Testis (tissue), 5 donors: ENCODE measurements around the gene KCNK18. TPM values are rescaled to one million over a fixed set of nuclear protein-coding genes. Genes with fewer than 3 reads are reported as not detected.

Source experiments
- DNase-seq: peaks from one replicate; pipeline ENCODE4 v3.0.0-alpha.2; 2019
- H3K27ac ChIP-seq, 2 donors: fragments of 200-600 bp; sonication (generic); one replicate each; pipeline ENCODE4 v1.5.1; 2019
- H3K27me3 ChIP-seq: fragments of 200-600 bp; sonication (generic); one replicate; pipeline ENCODE4 v1.5.1; 2019
- H3K36me3 ChIP-seq: fragments of 200-600 bp; sonication (generic); one replicate; pipeline ENCODE4 v1.5.1; 2017; ENCODE audit warnings: low read depth; ENCODE audit errors: missing control alignments
- H3K4me1 ChIP-seq: fragments of 200-600 bp; sonication (generic); one replicate; pipeline ENCODE4 v1.5.1; 2019
- H3K4me3 ChIP-seq, 2 donors: fragments of 200-600 bp; sonication (generic); one replicate each; pipeline ENCODE4 v1.5.1; 2017 to 2019
- H3K9me3 ChIP-seq: fragments of 200-600 bp; sonication (generic); one replicate; pipeline ENCODE4 v1.5.1; 2017
- POLR2A ChIP-seq: fragments of 450-650 bp; IDR thresholded peaks from one replicate; pipeline ENCODE4 v1.6.1; 2017; ENCODE audit warnings: antibody characterized with exemption, mild to moderate bottlenecking, moderate library complexity
- whole genome bisulfite sequencing, 2 donors: methylation state at CpG; one replicate each; pipeline ENCODE4 v1.1.5; 2018; 5-methylcytosine and 5-hydroxymethylcytosine counted together
- intact Hi-C: fragments of 100-400 bp; cut with DNase I; formaldehyde crosslinking; loops from one replicate; pipeline ENCODE4 v1.15.1; 2023; ENCODE audit warnings: low total_unique reads
- long read RNA-seq, 2 donors: transcript quantifications; one replicate each; lab custom pipeline, GENCODE V29; 2026
- polyA plus RNA-seq: library from polyadenylated mRNA; stranded (reverse); fragments of 350-450 nt; fragmentation: Illumina TruSeq; extraction: RNeasy Lipid Tissue Mini Kit (QIAGEN cat#74804); gene quantifications from one replicate; pipeline ENCODE4 v1.2.3, GENCODE V29; 2014; ENCODE audit warnings: low read depth, low replicate concordance; ENCODE audit not compliant: insufficient read depth
- total RNA-seq, 2 donors: library from RNA; depleted of rRNA; stranded (reverse); fragments of >200 nt; gene quantifications; one replicate each; pipeline ENCODE4 v1.2.3, GENCODE V29; 2016
- TF ChIP-seq, protein P1 (sequence below), 3 experiments: fragments of 450-650 bp in 2 of 3; fragments of 200-600 bp in 1 of 3; sonication (generic) in 1 of 3; IDR thresholded peaks; one replicate each; pipeline ENCODE4 v1.5.1; 2016 to 2019; ENCODE audit warnings: antibody characterized with exemption in 3 of 3, mild to moderate bottlenecking in 2 of 3, moderate library complexity in 1 of 3

Gene KCNK18
- total RNA-seq, result not detected
- 0.66 TPM for polyA plus RNA-seq
- long read RNA-seq, donor 1, result 0 reads
- long read RNA-seq, donor 2, result 0 reads

DNA sequence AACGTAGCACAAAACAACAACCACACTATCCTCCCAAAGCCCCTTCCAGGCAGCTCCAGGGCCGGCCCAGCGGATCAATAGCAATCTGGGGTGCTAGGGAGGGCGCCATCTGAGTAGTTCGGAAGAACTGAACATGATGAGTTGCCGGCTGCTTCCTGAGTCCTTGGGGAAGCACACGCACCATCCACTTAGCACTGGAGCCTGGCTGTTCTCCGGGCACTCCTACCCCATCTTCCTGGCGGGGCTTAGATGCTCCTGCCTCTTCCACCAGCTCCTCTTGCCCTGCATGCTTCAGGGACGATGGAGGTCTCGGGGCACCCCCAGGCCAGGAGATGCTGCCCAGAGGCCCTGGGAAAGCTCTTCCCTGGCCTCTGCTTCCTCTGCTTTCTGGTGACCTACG, at the start of gene KCNK18:
Gene KCNK18 (plus strand): TSS at position 301 of the 400 bp plus-strand sequence. CDS start 0 bp downstream, at position 301.
- no peak for DNase-seq
- H3K9me3 ChIP-seq, result no peaks in the 10 kb centered on the region
- no peak within 1 kb of the TSS for H3K27ac ChIP-seq
- no peak within 1 kb of the TSS for H3K4me3 ChIP-seq
- H3K4me1 ChIP-seq, result no peaks in the 10 kb centered on the region
- no peak for TF ChIP-seq POLR2A
- TF ChIP-seq, protein P1, sequence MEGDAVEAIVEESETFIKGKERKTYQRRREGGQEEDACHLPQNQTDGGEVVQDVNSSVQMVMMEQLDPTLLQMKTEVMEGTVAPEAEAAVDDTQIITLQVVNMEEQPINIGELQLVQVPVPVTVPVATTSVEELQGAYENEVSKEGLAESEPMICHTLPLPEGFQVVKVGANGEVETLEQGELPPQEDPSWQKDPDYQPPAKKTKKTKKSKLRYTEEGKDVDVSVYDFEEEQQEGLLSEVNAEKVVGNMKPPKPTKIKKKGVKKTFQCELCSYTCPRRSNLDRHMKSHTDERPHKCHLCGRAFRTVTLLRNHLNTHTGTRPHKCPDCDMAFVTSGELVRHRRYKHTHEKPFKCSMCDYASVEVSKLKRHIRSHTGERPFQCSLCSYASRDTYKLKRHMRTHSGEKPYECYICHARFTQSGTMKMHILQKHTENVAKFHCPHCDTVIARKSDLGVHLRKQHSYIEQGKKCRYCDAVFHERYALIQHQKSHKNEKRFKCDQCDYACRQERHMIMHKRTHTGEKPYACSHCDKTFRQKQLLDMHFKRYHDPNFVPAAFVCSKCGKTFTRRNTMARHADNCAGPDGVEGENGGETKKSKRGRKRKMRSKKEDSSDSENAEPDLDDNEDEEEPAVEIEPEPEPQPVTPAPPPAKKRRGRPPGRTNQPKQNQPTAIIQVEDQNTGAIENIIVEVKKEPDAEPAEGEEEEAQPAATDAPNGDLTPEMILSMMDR (IDR thresholded peaks at IDR 0.05), result no peak
- no peaks in the 10 kb centered on the region for H3K36me3 ChIP-seq
- H3K27me3 ChIP-seq, result no peaks in the 10 kb centered on the region
- intact Hi-C loops, result no loop called here
- WGBS, 2 donors, result 86 to 89% methylated on average over 2 to 12 of the region's 12 CpGs

DNA sequence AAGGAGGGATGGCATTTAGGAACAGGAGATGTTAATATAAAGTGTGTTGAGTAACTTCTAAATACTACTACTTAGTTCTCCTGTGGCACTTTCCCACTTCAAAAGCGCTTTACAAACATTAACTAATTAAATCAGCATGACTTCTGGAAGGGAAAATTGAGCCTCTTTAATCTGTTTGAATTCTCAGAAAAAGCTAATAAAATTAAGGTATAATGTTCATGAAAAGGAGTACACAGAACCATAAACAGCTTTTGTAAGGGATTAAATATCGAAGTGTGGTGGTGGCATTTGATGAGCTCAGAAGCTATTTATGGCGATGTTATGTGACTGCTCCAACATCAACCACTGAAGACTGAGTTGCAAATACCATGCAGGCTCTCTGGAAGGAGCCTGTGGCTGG, 49.0 kb upstream of the KCNK18 start:
- Histone ChIP-seq H3K4me1 (no peaks in the 10 kb centered on the region), H3K36me3 (no peaks in the 10 kb centered on the region), H3K27ac (no peak overlapping the region), H3K27me3 (no peaks in the 10 kb centered on the region), H3K9me3 (no peaks in the 10 kb centered on the region), H3K4me3 (no peak overlapping the region)
- intact Hi-C loops, result no loop called here
- WGBS, 2 donors, result 81 to 93% methylated on average over 3 of the region's 3 CpGs
- no peak for DNase-seq
- TF ChIP-seq, protein P1 (IDR thresholded peaks at IDR 0.05), result no peak
- no peak for TF ChIP-seq POLR2A

DNA sequence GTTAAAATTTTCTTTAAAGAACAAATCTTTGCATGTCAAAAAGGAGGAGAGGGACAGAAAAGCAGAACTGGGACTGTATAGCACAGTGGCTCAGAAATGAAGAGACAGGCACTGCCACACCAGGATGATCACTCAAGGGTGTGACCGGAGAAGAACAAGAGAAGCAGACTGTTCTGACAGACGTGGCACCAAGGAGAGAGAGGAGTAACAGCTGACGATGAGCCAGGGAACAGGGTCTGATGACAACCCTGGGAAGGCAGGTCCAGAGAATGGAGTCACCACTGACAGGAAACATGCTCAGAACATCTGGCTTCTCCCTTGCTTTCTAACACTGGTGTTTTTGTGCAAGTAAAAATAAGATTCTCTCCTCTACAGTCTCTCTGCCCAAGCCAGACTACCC, 44.6 kb upstream of the KCNK18 start:
- Histone ChIP-seq H3K27ac (no peak overlapping the region), H3K9me3 (no peaks in the 10 kb centered on the region), H3K4me3 (no peak overlapping the region), H3K36me3 (no peaks in the 10 kb centered on the region), H3K27me3 (no peaks in the 10 kb centered on the region), H3K4me1 (no peaks in the 10 kb centered on the region)
- intact Hi-C loops, result no loop called here
- no peak for TF ChIP-seq POLR2A
- TF ChIP-seq, protein P1 (IDR thresholded peaks at IDR 0.05), result no peak
- no peak for DNase-seq
- WGBS, 2 donors, result 38 to 46% methylated on average over 3 of the region's 3 CpGs

DNA sequence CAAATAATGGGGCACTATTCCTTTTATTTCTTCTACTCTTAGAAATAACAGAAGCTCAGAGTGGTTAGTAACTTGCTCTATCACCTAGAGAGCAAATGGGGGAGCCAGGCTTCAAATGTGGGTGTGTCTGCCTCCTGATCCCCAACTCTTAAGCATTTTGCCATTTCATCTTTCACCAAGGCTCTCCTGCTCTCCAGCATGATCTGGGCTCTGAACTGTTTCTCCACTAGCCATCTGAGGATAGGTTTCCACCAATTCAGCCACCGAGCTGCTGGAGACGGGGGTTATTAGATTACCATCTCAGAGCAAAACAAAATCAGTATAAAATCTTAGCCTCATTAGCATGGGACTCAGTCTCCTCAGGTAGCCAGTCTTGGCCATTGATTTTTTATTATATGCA, 39.0 kb upstream of the KCNK18 start:
- intact Hi-C loops, result no loop called here
- H3K4me3 ChIP-seq, result no peak overlapping the region
- peaks cover 3% of the 10 kb centered on the region for H3K27me3 ChIP-seq
- WGBS, 2 donors, result 30% methylated on average over 2 of the region's 2 CpGs
- no peak for TF ChIP-seq POLR2A
- TF ChIP-seq, protein P1 (IDR thresholded peaks at IDR 0.05), result no peak
- H3K27ac ChIP-seq, result no peak overlapping the region
- peaks cover 4% of the 10 kb centered on the region for H3K4me1 ChIP-seq
- no peaks in the 10 kb centered on the region for H3K9me3 ChIP-seq
- DNase-seq, result no peak
- H3K36me3 ChIP-seq, result no peaks in the 10 kb centered on the region

DNA sequence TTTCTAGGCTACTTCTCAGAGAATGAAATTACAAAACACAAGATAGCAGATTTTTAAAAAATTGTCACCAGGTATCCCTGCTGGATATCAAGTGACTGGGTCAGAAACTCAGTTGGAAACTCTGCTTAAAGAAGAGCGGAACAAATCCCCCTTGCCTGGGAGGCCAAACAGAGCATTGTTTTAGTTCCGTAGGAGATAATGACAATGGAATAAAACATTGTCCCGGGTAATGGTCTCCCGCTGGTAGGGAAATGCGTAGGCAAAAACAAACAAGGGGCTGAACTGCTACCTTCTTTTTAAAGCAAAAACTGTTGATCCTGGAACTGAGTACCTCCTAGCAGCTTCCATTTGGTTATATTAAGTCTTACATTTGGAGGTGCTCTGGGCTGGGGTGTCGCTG, 37.9 kb upstream of the KCNK18 start:
- Histone ChIP-seq H3K27ac (no peak overlapping the region), H3K4me3 (no peak overlapping the region), H3K9me3 (no peaks in the 10 kb centered on the region), H3K4me1 (peaks cover 4% of the 10 kb centered on the region), H3K27me3 (peaks cover 5% of the 10 kb centered on the region), H3K36me3 (no peaks in the 10 kb centered on the region)
- no peak for DNase-seq
- intact Hi-C loops, result no loop called here
- TF ChIP-seq POLR2A, result no peak
- WGBS, 2 donors, result 22 to 37% methylated on average over 6 of the region's 6 CpGs
